Suppressor macrophage (primary cell): Measurements from ENCODE around the gene VEZT.
"Not testable (repeated sequence)": the region's sequence is repeated elsewhere in the genome, so short reads cannot be mapped to it uniquely, and the experiment has no call there.

ENCODE experiments used
- DNase-seq, 4 experiments: peaks; one replicate each; pipeline ENCODE4 v3.0.0-alpha.2; 2020 to 2022

Gene VEZT

DNA sequence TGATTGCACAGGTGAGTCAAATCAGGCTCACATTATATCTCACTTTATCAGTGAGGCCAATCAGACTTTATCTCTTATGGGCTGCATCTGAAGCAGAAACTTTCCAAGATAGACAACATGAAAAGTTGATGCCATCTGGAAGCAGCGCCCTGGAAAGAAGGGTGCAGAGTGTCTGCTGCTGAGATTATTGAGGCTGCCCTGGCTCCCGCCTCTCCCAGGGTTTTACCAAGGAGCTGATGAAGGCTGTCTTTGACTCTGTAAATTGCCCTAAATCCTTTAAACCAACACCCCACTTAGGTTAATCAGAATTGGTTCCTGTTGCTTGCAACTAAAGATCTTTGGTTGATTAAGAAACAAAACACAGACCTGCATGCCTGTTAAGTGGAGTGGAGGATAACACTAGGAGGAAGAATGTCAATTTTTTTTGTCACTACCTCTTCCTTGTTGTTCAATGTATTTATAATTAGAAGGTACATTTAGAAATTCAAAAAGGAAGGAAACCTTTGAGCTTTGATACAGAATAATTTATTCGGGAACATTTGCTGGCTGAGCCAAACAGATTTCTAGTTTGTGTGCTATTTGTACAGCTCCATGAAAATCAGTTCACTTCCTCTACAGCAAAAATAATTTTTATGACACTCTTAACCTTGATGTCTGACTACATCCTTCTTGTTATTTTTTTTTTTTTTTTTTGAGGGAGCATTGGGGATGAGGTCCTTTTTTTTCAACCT, 104.1 kb downstream of the VEZT start:
- no peak for DNase-seq

DNA sequence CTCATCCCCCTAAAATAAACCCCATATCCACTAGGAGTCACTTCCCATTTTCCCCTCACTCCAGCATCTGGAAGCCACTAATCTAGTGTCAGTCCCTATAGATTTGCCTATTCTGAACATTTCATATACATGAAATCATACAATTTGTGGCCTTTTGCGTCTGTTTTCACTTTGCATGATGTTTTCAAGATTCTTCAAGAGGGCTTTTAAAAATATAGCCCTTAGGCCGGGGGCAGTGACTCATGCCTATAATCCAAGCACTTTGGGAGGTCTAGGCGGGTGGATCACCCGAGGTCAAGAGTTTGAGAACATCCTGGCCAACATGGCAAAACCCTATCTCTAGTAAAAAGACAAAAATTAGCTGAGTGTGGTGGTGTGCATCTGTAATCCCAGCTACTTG, 104.7 kb downstream of the VEZT start:
- DNase-seq: no peak

DNA sequence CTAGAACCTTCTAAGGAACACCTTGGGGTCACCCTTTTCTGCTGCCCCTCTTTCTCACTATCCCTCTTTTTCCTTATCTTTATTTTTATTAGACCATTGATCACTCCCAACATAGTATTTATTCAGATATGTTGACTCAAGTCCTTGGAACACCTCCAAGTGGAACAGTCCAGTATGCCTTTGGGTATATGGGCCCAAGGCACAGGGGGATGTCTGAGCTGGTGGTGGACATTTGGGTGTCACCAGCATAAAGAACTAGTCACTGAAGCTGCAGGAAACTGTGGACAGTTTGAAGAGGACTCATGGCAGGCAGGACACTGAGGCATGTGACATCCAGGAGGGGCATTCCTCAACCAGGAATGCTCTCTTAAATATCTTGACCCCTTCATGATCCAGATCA, 105.6 kb downstream of the VEZT start:
- DNase-seq: no peak

DNA sequence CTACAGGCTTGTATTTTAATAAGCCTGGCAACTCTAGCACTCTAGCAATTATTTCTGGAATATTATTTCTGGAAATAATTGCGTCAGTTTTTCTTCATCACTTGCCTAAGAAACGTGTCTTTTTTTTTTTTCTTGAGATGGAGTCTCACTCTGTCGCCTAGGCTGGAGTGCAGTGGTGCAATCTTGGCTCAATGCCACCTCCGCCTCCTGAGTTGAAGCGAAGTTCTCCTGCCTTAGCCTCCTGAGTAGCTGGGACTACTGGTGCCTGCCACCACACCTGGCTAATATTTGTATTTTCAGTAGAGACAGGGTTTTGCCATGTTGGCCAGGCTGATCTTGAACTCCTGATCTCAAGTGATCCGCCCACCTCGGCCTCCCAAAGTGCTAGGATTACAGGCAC, 106.6 kb downstream of the VEZT start:
- DNase-seq: not testable (repeated sequence)

DNA sequence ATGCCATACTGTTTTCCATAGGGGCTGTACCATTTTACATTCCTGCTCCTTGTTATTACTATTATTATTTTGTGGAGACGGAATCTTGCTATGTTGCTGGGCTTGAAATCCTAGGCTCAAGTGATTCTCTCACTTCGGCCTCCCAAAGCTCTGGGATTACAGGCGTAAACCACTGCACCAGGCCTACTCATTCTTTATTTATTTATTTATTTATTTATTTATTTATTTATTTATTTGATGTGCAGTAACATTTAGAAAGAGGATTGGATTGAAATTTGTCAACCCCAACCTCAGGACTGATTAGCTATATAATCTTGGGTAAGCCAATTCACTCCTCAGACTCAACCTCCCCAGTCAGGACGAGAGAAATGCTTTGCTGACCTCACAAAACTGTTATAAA, 107.9 kb downstream of the VEZT start:
- DNase-seq: no peak

DNA sequence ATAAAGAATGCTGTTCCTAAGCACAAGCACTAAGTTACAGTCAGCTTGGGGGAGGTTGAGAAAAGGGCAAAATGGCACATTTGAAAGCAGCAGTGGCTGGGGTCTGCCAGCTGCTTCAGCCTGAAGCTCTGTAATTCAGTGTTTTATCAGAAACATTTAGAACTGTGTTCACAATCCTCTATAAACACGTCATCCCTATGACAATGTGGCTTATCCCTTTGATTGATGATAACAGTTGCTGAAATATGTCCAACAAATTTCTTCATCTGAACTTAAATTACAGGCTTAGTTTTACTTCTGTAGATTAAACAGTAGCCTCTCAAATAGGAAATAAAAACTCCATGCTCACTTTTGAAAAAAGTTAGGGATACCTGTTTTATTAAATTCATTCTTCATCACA, 108.8 kb downstream of the VEZT start:
- no peak for DNase-seq

DNA sequence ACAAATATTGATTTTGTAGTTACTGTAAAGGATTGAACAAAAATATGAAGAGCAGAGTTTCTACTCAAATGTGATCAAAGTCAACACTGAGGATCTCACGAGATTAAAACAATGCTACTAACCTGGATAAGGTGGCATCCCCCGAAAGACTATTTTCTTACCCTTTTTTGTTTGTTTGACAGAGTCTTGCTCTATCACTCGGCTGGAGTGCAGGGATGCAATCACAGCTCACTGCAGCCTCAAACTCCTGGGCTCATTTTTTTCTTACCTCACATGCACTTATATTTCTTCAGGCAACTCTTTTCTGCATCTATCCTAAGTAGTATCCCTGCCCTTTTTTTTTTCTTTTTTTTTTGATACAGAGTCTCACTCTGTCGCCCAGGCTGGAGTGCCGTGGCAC, 109.2 kb downstream of the VEZT start:
- DNase-seq: no peak

DNA sequence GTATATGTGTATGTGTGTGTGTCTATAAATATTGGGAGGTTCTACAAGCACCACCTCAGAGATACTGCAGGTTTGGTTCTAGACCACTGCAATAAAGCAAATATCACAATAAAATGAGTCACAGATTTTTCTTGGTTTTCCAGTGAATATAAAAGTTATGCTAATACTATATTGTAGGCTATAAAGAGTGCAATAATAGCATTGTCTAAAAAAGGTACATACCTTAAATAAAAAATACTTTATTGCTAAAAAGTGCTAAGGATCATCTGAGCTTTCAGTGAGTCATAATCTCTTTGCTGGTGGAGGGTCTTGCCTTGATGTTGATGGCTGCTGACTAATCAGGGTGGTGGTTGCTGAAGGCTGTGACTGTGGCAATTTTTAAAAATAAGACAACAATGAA, 111.1 kb downstream of the VEZT start:
- no peak for DNase-seq

DNA sequence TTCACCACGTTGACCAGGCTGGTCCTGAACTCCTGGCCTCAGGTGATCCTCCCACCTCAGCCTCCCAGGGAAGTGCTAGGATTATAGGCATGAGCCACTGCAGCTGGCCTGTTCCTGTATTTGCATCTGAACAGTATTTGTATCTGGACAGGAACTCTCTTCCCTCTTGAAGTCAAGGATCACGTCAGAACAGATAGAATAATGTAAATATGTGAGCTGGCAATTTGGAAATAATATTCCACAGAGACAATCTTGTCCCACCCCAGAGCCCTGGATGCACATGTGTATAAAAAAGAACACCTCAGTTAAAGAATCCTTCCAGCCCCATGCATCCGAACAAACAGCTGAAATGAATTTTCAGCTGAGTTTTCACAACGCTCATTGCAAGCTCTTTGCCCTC, 118.3 kb downstream of the VEZT start:
- no peak for DNase-seq

DNA sequence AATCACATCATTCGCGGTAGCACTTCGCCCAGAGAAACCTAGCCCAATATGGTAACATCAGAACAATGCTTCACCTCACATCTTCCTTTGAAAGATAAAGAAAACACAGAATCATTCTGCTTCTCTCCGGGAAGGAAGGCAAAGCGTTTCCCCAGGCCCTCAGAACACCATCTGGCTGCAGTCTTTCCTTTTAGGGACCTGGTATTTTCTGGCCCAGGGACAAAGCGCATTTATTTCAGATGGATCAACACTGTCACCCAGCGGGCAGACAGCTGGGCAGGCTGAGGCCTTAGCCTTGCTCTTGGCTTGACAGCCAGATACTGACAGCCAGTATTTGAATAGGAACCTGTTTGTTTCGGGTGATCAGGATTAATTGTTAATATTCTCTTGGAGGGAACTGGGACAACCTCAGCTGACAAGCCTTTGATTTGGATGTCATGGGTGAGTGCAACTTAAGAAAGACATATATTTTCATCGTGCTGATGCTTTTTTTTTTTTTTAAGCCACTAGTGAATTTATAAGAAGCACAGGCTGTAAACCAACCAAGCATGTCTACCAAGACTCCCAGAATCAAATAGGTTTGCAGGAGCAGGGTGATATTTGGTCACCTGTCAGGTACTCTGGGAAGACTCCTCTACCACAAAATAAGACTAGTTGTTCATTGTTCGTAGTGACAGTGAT, 118.9 kb downstream of the VEZT start:
- no peak for DNase-seq

DNA sequence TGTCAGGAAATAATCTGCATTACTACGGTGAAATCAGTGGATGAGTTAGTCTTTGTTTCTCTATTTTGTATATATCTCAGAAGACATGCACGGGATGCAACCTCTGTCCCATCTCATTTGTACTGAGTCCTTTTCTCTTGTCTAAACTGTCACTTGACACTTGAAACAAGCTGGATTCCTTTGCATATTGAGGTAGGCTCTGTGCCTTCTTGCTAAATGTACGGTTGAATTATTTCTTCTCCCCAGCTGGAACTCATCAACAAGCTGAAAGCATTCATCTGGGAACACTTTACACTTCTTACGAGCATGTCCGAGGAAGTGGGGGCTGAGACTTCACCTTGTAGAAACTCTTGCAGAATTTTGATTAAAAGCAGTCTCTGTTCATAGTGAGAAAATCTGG, 119.5 kb downstream of the VEZT start:
- DNase-seq: no peak

DNA sequence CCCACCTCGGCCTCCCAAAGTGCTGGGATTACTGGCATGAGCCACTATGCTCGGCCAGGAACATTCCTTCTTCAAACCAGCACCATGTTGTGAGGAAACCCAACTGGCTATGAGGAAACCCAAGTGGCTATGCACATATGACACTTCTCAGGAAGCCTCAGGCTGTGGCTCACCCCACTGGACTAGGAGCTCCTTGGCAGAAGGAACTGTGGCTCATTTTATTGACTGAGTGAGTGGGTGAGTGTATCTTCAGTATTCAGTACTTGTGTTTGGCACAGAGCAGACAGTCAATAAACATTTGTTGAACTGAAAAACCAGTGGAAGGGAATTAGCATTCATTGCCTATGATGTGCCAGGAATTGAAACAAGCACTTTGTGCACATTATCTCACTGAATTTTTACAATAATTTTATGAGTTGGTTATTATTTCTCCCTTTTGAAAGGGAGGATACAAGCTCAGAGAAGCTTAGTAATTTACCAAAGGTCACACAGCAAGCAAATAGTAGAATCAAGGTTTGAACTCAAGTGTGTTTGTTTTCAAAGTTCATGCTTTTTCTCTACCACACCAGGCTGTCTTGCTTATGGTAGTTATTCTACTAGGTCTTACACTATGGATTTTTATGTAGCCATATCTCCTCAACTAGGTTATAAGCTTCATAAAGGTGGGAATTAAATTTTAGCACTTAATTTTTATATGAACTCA, 121.6 kb downstream of the VEZT start:
- peak in 1 of 4 experiments; percentile 15 for DNase-seq

DNA sequence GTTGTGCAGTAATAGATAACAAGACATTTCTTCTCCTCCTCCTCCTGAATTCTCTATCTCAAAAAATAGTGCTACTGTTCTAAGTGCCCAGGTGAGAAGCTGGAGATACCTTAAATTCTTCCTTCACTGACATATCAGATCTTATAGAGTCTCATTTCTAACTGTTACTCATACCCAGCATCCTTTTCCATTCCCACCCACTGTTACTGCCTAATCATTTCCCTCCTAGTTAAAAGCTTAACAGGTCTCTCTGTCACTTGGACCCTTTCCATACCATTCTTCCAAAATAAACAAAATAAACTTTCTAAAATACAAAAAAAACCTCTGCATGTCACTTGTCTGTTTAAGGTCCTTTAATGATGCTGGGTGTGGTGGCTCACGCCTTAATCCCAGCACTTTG, 124.4 kb downstream of the VEZT start:
- no peak for DNase-seq

DNA sequence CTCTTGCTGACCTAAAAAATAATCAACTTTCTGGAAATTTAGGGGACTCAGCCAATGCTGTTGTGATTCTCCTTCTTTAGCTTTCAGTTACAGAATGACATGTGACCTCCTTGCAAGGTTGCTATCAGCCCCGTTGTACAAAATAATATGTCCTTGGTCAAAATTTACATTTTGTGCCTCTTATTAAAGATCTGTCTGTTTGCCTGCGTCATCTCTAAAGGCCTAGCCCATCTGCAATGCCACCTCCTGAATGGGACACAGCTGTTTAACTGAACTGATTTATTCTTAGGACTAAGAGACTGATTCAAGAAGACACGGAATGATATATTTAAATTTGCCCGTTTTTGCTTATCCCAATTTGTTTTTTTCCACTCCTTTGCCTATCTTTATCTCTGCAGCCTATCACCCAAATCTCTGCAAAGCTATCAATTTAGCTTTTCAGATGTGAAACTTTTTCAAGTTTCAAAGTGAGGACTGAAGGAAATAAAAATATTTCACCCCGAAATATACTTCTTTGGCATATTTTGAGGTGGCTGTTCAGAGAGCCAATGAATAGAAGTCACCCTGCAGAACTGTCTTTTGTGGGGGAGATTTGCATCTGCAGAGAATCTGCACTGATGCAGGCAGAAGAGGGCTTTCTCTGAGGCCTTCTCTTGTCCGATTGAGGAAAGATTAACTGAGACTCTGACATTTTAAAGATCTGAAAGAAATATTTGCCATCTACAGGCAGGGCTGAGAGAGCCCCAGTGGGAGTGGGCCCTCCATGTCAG, 126.0 kb downstream of the VEZT start:
- DNase-seq: no peak

DNA sequence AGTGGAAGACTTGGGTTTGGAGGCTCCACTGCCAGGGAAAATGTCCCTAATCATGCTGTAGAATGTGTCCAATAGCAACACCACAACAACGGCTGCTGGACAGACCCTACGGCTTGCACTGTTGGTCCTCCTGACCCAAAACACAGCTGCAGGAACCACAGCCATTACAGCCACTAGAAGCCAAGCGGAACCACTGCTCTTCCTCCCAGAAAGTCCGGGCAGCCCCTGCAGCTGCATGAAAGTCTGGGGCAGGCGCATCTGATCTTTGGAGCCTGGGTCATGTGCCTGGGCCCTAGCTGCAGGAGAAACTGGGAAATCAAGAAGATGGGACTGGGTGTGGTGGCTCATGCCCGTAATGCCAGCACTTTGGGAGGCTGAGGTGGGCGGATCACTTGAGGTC, 131.7 kb downstream of the VEZT start:
- DNase-seq: no peak

DNA sequence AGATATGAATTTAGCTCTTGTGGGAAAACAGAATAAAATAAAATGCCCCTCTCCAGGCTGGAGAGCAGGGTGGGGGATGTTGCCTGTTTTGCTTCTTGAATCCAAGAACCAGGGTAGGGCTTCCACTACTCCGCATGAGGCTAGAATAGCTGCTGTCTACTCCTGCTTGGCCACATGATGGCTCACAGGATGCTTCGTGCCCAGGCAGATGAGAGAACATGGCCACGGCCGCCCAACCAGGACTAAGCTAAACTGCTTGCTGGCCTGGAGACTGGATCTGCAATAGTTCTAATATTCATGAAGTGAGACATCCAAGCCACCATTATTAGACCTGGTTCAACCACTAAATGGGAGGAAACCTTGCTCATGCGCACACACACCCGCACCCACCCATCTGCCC, 134.1 kb downstream of the VEZT start:
- no peak for DNase-seq
